Measurements from ENCODE around the gene POLR2H. TPM values are rescaled to one million over a fixed set of nuclear protein-coding genes. Genes with fewer than 3 reads are reported as not detected.

POLR2H gene
- 72.6 to 84.5 TPM (median 76.7 TPM) in 5 replicates for total RNA-seq (2022; extraction: Qiagen RNA extraction; ENCODE audit: low read depth)

DNA sequence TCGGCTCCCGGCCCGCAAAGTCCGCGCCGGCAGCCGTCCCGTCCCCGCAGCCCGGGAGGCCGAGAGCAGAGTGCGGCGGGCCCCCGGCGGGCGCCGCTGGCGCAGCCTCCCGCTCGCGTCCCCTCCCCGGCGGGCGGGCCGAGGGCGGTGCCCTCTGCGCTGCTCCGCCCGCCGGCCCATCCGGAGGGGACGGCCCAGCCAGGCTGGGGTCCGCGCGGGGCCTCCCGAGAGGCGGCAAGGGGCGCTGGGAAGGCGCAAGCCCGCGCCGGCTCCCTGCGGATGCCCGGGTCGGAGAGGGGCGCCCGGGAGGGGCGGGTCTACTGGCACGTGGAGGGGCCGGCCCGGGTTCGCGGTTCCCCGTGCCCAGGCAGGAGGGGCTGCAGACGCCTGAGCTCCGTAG, at the start of gene POLR2H, which contains the start of gene CLCN2:
Gene POLR2H, plus strand, starts transcription at position 179 of the 400 bp plus-strand sequence. CDS start 1,783 bp downstream, outside the sequence.
Gene CLCN2, minus strand, starts transcription at position 74 of the 400 bp plus-strand sequence. CDS start 126 bp downstream, outside the sequence.

DNA sequence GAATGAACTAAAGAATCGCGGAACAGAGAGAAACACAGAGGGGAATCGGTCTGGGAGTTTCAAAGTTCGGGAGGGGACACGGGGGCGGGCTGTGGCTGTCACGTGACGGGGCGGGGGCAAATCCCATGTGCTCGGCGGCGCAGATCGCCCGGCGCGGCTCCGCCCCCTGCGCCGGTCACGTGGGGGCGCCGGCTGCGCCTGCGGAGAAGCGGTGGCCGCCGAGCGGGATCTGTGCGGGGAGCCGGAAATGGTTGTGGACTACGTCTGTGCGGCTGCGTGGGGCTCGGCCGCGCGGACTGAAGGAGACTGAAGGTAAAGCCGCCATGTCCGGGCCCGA, 47.2 kb upstream of the POLR2H start, which contains the start of gene EIF4G1:
Gene EIF4G1, plus strand, starts transcription at position 244 of the 337 bp plus-strand sequence. CDS start 1,191 bp downstream, outside the sequence.

GRCh38 chr3:184337399-184337714, 24.2 kb upstream of the POLR2H start, which contains the start of gene FAM131A:
Gene FAM131A (plus strand): TSS chr3:184337600. CDS start chr3:184337631, 31 bp downstream.

DNA sequence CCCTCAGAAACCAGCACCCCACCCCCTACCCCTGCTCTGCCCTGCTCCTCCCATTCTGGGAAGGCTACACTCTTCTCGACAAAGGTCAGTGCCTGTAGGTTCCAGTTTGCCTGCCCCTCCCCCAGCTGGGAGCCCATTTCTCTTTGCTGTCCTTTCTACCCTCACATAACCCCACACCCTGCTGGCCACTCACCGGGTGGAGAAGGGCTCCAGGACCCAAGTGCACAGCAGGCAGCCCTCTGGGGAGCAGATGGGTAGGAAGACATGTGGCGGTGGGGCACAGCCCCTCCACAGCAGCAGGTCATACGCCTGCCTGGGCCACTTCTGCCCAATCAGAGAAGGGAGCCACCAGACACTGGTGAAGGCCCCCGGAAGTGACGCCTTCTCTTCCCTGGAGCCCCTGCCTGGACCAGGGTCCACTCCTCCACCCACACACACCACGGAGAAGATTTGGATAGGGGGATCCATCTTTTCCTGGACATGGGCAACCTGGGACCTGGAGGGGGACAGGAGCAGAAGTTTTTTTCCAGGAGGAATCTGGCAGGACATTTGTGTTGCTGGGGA, 16.5 kb downstream of the POLR2H start, which contains the start of gene THPO:
Gene THPO, minus strand, starts transcription at position 326 of the 564 bp plus-strand sequence. CDS start 1,948 bp downstream, outside the sequence.

DNA sequence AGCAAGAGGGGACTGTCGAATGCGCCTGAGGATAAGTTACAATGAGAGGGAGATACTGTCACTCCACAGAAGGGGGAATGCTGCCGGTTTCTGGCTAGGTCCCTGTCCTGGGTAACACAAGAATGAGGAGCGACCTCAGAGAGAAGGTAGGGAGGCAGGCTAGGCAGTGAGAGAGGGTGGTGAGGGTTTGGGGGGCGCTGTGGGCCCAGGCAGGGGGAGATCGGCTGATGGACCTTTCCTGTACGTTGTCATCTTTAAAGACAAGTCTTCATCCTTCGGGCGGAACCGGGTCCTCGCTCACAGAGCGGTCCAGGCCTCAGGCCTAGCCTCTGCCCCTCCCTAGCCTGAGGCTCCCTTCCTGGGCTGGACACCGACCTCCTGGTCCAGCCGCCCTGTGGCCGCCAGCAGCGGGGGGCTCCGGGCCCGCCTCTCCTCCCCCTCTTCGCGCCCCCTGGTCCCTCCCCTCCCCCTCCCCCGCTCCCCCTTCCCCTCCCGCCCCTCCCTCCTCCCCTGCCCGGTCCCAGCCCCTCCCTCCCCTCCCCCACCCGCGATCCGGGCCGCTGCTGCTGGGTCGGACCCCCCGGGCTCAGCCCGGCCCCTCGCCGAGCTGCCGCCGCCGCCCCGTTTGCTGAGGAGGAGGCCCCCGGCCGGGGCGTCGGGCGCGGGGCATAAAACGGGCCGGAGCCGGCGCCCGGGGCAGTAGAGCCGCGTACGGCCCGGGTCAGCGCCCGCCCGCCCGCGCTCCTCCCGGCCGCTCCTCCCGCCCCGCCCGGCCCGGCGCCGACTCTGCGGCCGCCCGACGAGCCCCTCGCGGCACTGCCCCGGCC, 18.1 kb downstream of the POLR2H start, which contains the start of gene CHRD:
Gene CHRD, plus strand, starts transcription at position 697 of the 827 bp plus-strand sequence. CDS start 265 bp downstream, outside the sequence.

Other genes starting within 250 kb of the POLR2H start
- gene EIF2B5, start 226.4 kb upstream of the POLR2H start, total RNA-seq (2022; extraction: Qiagen RNA extraction; ENCODE audit: low read depth), result 26.5 to 30.8 TPM (median 29.7 TPM) in 5 replicates
- gene DVL3, start 206.3 kb upstream of the POLR2H start, total RNA-seq (2022; extraction: Qiagen RNA extraction; ENCODE audit: low read depth), result 20.4 to 27.7 TPM (median 25.4 TPM) in 5 replicates
- 295 to 329 TPM (median 316 TPM) in 5 replicates for gene AP2M1, start 186.9 kb upstream of the POLR2H start, total RNA-seq (2022; extraction: Qiagen RNA extraction; ENCODE audit: low read depth)
- gene ABCF3, start 175.5 kb upstream of the POLR2H start, total RNA-seq (2022; extraction: Qiagen RNA extraction; ENCODE audit: low read depth), result 32.1 to 35.1 TPM (median 34.6 TPM) in 5 replicates
- 0.34 to 0.93 TPM (median 0.38 TPM) in 5 replicates for gene VWA5B2, start 132.1 kb upstream of the POLR2H start, total RNA-seq (2022; extraction: Qiagen RNA extraction; ENCODE audit: low read depth)
- 54.5 to 79.7 TPM (median 76.1 TPM) in 5 replicates for gene ALG3, start 112.7 kb upstream of the POLR2H start, total RNA-seq (2022; extraction: Qiagen RNA extraction; ENCODE audit: low read depth)
- gene EEF1AKMT4, start 112.0 kb upstream of the POLR2H start, total RNA-seq (2022; extraction: Qiagen RNA extraction; ENCODE audit: low read depth), result 9.5 to 13.9 TPM (median 13.2 TPM) in 5 replicates
- 0.77 to 1.8 TPM (median 1.4 TPM) in 5 replicates for gene CAMK2N2, start 100.2 kb upstream of the POLR2H start, total RNA-seq (2022; extraction: Qiagen RNA extraction; ENCODE audit: low read depth)
- gene ECE2, start 85.7 kb upstream of the POLR2H start, total RNA-seq (2022; extraction: Qiagen RNA extraction; ENCODE audit: low read depth), result not detected in 5 replicates
- gene PSMD2, start 62.5 kb upstream of the POLR2H start, total RNA-seq (2022; extraction: Qiagen RNA extraction; ENCODE audit: low read depth), result 298 to 415 TPM (median 323 TPM) in 5 replicates
- 255 to 273 TPM (median 265 TPM) in 5 replicates for gene EIF4G1, start 47.1 kb upstream of the POLR2H start, total RNA-seq (2022; extraction: Qiagen RNA extraction; ENCODE audit: low read depth)
- gene FAM131A, start 24.1 kb upstream of the POLR2H start, total RNA-seq (2022; extraction: Qiagen RNA extraction; ENCODE audit: low read depth), result 8.1 to 11.3 TPM (median 8.6 TPM) in 5 replicates
- gene CLCN2, start 105 bp upstream of the POLR2H start, total RNA-seq (2022; extraction: Qiagen RNA extraction; ENCODE audit: low read depth), result 4.6 to 5.8 TPM (median 5.1 TPM) in 5 replicates
- 0.03 TPM in 1 of 5 replicates, not detected in the others for gene THPO, start 16.5 kb downstream of the POLR2H start, total RNA-seq (2022; extraction: Qiagen RNA extraction; ENCODE audit: low read depth)
- gene CHRD, start 18.3 kb downstream of the POLR2H start, total RNA-seq (2022; extraction: Qiagen RNA extraction; ENCODE audit: low read depth), result 0.11 to 0.27 TPM (median 0.22 TPM) in 5 replicates
- gene EPHB3, start 200.1 kb downstream of the POLR2H start, total RNA-seq (2022; extraction: Qiagen RNA extraction; ENCODE audit: low read depth), result 0.31 to 0.80 TPM (median 0.38 TPM) in 5 replicates

Data from A549 treated with CpdA at 1 μM for 4 hours (cell line).